ENCODE results near the gene ARSA.

Gene ARSA

GRCh38 chr22:50633771-50634170 is 5.8 kb upstream of the ARSA start:
- no peaks in the 10 kb centered on the region for H3K27me3 ChIP-seq (ENCODE audit: insufficient read depth, low read depth)
- no peaks in the 10 kb centered on the region for H3K36me3 ChIP-seq (ENCODE audit: insufficient read depth)

DNA sequence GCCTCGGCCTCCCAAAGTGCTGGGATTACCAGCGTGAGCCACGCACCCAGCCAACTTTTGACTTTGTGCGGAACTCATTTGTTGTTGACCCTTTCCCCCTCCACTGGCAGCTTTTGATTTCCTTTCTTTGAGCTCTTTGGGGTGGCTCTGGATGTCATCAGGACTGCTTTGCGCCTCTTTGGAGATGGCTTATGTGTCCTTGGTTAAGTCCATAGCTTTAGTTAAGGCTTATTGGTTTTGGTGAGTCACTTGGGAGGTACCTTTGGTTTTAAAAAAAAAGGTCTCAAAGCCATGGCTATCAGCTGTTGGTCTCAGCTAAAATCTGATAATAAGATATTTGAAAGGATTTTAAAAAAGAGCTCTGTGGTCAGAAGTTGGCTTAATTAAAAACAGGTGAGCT is 5.1 kb upstream of the ARSA start:
- no peak overlapping the region for H2AFZ ChIP-seq (ENCODE audit: low read depth)
- TF ChIP-seq, protein P1, sequence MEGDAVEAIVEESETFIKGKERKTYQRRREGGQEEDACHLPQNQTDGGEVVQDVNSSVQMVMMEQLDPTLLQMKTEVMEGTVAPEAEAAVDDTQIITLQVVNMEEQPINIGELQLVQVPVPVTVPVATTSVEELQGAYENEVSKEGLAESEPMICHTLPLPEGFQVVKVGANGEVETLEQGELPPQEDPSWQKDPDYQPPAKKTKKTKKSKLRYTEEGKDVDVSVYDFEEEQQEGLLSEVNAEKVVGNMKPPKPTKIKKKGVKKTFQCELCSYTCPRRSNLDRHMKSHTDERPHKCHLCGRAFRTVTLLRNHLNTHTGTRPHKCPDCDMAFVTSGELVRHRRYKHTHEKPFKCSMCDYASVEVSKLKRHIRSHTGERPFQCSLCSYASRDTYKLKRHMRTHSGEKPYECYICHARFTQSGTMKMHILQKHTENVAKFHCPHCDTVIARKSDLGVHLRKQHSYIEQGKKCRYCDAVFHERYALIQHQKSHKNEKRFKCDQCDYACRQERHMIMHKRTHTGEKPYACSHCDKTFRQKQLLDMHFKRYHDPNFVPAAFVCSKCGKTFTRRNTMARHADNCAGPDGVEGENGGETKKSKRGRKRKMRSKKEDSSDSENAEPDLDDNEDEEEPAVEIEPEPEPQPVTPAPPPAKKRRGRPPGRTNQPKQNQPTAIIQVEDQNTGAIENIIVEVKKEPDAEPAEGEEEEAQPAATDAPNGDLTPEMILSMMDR (conservative IDR thresholded peaks at IDR 0.05; ENCODE audit: low read depth, low read length) = no peak
- no peaks in the 10 kb centered on the region for H3K36me3 ChIP-seq (ENCODE audit: insufficient read depth)
- no peak overlapping the region for H3K9ac ChIP-seq
- H3K4me3 ChIP-seq (IDR thresholded peaks at IDR 0.05; ENCODE audit: insufficient read depth, low read depth, low read length) = no peak overlapping the region
- no peaks in the 10 kb centered on the region for H4K20me1 ChIP-seq (ENCODE audit: insufficient read depth)
- H3K79me2 ChIP-seq (ENCODE audit: insufficient read depth, low read depth) = no peaks in the 10 kb centered on the region
- no peak overlapping the region for H3K27ac ChIP-seq
- H3K4me2 ChIP-seq = no peak overlapping the region
- H3K4me1 ChIP-seq (ENCODE audit: low read depth, poor library complexity, severe bottlenecking) = no peaks in the 10 kb centered on the region
- H3K27me3 ChIP-seq (ENCODE audit: insufficient read depth, low read depth) = no peaks in the 10 kb centered on the region

More at GRCh38 chr22:50633771-50634170, 5.8 kb upstream of the ARSA start:
- H3K4me2 ChIP-seq = no peak overlapping the region
- H3K4me1 ChIP-seq (ENCODE audit: low read depth, poor library complexity, severe bottlenecking) = no peaks in the 10 kb centered on the region
- no peaks in the 10 kb centered on the region for H3K79me2 ChIP-seq (ENCODE audit: insufficient read depth, low read depth)
- no peak overlapping the region for H3K9ac ChIP-seq
- no peaks in the 10 kb centered on the region for H4K20me1 ChIP-seq (ENCODE audit: insufficient read depth)
- H2AFZ ChIP-seq (ENCODE audit: low read depth) = no peak overlapping the region
- TF ChIP-seq, protein P1 (conservative IDR thresholded peaks at IDR 0.05; ENCODE audit: low read depth, low read length) = no peak
- H3K4me3 ChIP-seq (IDR thresholded peaks at IDR 0.05; ENCODE audit: insufficient read depth, low read depth, low read length) = no peak overlapping the region
- H3K27ac ChIP-seq = no peak overlapping the region

DNA sequence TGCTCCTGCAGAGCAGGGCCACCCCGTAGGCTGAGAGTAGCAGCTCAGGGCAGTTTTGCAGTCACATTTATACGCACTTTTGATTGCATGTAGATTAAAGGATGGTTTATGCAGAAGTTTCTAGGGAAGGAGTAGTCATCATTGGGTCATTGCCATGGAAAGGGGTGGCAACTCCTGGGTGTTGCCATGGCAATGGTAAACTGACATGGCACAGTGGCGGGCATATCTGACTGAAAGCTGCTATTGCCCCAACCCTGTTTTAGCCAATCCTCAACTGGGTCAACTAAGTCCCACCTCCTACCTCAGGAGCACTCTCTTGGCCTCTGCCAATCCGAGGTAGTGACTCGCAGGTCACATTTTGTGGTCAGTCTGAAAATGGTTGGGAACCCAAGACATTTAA is 2.4 kb upstream of the ARSA start:
- no peaks in the 10 kb centered on the region for H3K36me3 ChIP-seq (ENCODE audit: insufficient read depth)
- H3K4me2 ChIP-seq = no peak overlapping the region
- H2AFZ ChIP-seq (ENCODE audit: low read depth) = no peak overlapping the region
- no peak overlapping the region for H3K4me3 ChIP-seq (IDR thresholded peaks at IDR 0.05; ENCODE audit: insufficient read depth, low read depth, low read length)
- H3K27ac ChIP-seq = no peak overlapping the region
- no peaks in the 10 kb centered on the region for H3K4me1 ChIP-seq (ENCODE audit: low read depth, poor library complexity, severe bottlenecking)
- no peaks in the 10 kb centered on the region for H4K20me1 ChIP-seq (ENCODE audit: insufficient read depth)
- no peaks in the 10 kb centered on the region for H3K79me2 ChIP-seq (ENCODE audit: insufficient read depth, low read depth)
- no peak overlapping the region for H3K9ac ChIP-seq
- H3K27me3 ChIP-seq (ENCODE audit: insufficient read depth, low read depth) = no peaks in the 10 kb centered on the region
- TF ChIP-seq, protein P1 (conservative IDR thresholded peaks at IDR 0.05; ENCODE audit: low read depth, low read length) = no peak

DNA sequence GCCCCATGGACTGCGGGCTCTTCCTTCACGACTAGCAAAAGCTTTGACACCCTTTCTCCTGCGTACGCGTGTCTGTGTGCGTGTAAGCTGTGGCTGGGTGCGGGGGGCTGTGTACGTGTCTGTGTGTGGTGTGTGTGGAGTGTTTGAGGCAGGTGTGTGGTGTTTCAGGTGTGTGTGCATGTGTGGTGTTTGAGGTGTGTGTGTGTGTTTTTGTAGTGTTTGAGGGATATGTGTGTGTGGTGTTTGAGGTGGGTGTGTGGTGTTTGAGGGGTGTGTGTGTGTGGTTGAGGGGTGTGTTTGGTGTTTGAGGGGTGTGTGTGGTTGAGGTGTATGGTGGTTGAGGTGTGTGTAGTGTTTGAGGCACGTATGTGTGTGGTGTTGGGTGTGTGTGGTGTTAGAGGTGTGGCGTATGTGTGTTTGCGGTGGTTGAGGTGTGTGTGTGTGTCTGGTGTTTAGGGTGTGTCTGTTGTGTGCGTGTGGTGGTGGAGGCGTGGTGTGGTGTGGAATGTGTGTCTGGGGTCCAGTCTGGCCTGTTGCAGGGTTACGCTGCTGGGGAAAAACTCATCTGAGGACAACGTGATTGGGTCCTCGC is 687 bp upstream of the ARSA start:
- peak overlapping the region; percentile 78 for H3K4me2 ChIP-seq
- H3K27ac ChIP-seq = no peak overlapping the region
- TF ChIP-seq, protein P1 (conservative IDR thresholded peaks at IDR 0.05; ENCODE audit: low read depth, low read length) = no peak
- peak overlapping the region; percentile 37; the same call in 1 of the 2 replicates for H3K9ac ChIP-seq
- H3K79me2 ChIP-seq (ENCODE audit: insufficient read depth, low read depth) = no peaks in the 10 kb centered on the region
- H4K20me1 ChIP-seq (ENCODE audit: insufficient read depth) = no peaks in the 10 kb centered on the region
- H3K36me3 ChIP-seq (ENCODE audit: insufficient read depth) = no peaks in the 10 kb centered on the region
- H3K4me3 ChIP-seq (IDR thresholded peaks at IDR 0.05; ENCODE audit: insufficient read depth, low read depth, low read length) = no peak overlapping the region
- H3K27me3 ChIP-seq (ENCODE audit: insufficient read depth, low read depth) = no peaks in the 10 kb centered on the region
- H3K4me1 ChIP-seq (ENCODE audit: low read depth, poor library complexity, severe bottlenecking) = no peaks in the 10 kb centered on the region
- peak overlapping the region; percentile 79 for H2AFZ ChIP-seq (ENCODE audit: low read depth)

All from KMS-11 (cell line).